ENCODE data around the gene MOB2. TPM values are rescaled to one million over a fixed set of nuclear protein-coding genes. Genes with fewer than 3 reads are reported as not detected.

The MOB2 gene
- total RNA-seq, 2 experiments from 2014 or later: 37.0 to 38.3 TPM

DNA sequence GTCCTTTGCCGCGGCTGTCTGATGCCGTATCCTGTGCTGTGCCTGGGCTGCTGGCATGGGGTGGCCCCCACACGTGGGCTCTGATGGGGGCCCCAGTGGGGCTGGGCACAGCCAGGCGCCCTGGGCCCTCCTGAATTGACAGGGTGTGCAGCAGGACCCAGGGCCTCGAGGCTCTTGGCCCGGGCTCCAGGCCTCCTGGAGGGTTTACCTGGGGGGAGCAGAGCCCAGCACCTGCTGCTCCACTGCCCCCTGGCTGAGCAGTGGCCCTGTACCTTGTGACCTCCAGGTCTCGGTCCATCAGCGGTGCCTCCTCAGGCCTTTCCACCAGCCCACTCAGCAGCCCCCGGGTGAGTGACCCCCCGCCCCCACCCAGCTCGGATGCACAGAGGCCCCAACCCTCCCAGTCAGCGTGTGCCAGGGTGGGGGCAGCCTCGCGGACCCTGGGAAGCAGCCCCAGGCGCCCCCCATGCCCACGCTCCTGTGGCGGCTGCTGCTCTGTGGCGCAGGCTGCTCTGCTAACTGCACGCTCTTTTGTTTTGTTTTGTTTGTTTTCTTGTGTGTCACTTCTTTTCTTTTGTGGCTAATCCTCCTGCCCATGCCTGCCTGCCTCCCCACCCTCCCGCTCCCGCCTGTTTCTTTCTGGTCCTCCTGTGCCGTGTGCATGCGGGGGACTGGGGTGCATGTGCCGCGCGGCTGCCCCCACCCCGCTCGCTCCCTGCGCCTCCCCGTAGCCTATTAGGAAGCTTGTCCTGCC, 36.9 kb downstream of the MOB2 start:
- Histone ChIP-seq H3K36me3 (ENCODE audit: insufficient read depth, low read length) (no peaks in the 10 kb centered on the region), H3K27me3 (ENCODE audit: control insufficient read depth in 1 of 2, insufficient read depth in 2 of 2, low read length in 2 of 2) (no peaks in the 10 kb centered on the region), H3K9me3 (ENCODE audit: control insufficient read depth in 1 of 2, insufficient read depth in 1 of 2, low read length in 2 of 2) (no peaks in the 10 kb centered on the region), H3K27ac (ENCODE audit: low read depth in 1 of 2, low read length in 2 of 2) (no peak overlapping the region), H3K4me1 (ENCODE audit: insufficient read depth, low read length) (peaks cover 10% of the 10 kb centered on the region), H3K4me3 (ENCODE audit: low read length) (no peak overlapping the region)
- ChIA-PET CTCF (no interaction called here), POLR2A (interaction anchor here (0.6 kb wide), 1 partner anchor 10 kb away, joined by 4 read pairs; no protein-coding TSS in a partner anchor)
- TF ChIP-seq CTCF (IDR thresholded peaks at IDR 0.05): no peak
- Mint-ChIP-seq H3K9me3 (no peaks in the 10 kb centered on the region), H3K4me1 (ENCODE audit: low read depth) (no peaks in the 10 kb centered on the region), H3K36me3 (ENCODE audit: low read depth) (no peaks in the 10 kb centered on the region), H3K27ac (no peak overlapping the region), H3K27me3 (no peaks in the 10 kb centered on the region), H3K4me3 (no peak overlapping the region)
- intact Hi-C loops (cut with DNase I, micrococcal nuclease): loop anchor here in 1 of 2 experiments (5.0 kb wide), 1 partner anchor 123 kb away; the partner anchor contains the start of gene DUSP8
- DNase-seq: no peak
- ATAC-seq (ENCODE audit: poor library complexity): no peak

GRCh38 chr11:1448882-1449281, 37.7 kb downstream of the MOB2 start:
- no peaks in the 10 kb centered on the region for H3K36me3 Mint-ChIP-seq (ENCODE audit: low read depth)
- intact Hi-C loops (cut with DNase I, micrococcal nuclease): no loop called here
- no peak for TF ChIP-seq CTCF (IDR thresholded peaks at IDR 0.05)
- no peak overlapping the region for H3K4me3 ChIP-seq (ENCODE audit: low read length)
- DNase-seq: no peak
- no peaks in the 10 kb centered on the region for H3K27me3 ChIP-seq (ENCODE audit: control insufficient read depth in 1 of 2, insufficient read depth in 2 of 2, low read length in 2 of 2)
- H3K9me3 Mint-ChIP-seq: no peaks in the 10 kb centered on the region
- no peaks in the 10 kb centered on the region for H3K27me3 Mint-ChIP-seq
- peaks cover 10% of the 10 kb centered on the region for H3K4me1 ChIP-seq (ENCODE audit: insufficient read depth, low read length)
- no peak overlapping the region for H3K27ac Mint-ChIP-seq
- H3K9me3 ChIP-seq (ENCODE audit: control insufficient read depth in 1 of 2, insufficient read depth in 1 of 2, low read length in 2 of 2): peaks cover 0 to 3% of the 10 kb centered on the region in 2 experiments
- no peaks in the 10 kb centered on the region for H3K36me3 ChIP-seq (ENCODE audit: insufficient read depth, low read length)
- no peak overlapping the region for H3K27ac ChIP-seq (ENCODE audit: low read depth in 1 of 2, low read length in 2 of 2)
- ATAC-seq (ENCODE audit: poor library complexity): no peak
- H3K4me1 Mint-ChIP-seq (ENCODE audit: low read depth): no peaks in the 10 kb centered on the region
- ChIA-PET POLR2A (no interaction called here), CTCF (no interaction called here)
- no peak overlapping the region for H3K4me3 Mint-ChIP-seq

DNA sequence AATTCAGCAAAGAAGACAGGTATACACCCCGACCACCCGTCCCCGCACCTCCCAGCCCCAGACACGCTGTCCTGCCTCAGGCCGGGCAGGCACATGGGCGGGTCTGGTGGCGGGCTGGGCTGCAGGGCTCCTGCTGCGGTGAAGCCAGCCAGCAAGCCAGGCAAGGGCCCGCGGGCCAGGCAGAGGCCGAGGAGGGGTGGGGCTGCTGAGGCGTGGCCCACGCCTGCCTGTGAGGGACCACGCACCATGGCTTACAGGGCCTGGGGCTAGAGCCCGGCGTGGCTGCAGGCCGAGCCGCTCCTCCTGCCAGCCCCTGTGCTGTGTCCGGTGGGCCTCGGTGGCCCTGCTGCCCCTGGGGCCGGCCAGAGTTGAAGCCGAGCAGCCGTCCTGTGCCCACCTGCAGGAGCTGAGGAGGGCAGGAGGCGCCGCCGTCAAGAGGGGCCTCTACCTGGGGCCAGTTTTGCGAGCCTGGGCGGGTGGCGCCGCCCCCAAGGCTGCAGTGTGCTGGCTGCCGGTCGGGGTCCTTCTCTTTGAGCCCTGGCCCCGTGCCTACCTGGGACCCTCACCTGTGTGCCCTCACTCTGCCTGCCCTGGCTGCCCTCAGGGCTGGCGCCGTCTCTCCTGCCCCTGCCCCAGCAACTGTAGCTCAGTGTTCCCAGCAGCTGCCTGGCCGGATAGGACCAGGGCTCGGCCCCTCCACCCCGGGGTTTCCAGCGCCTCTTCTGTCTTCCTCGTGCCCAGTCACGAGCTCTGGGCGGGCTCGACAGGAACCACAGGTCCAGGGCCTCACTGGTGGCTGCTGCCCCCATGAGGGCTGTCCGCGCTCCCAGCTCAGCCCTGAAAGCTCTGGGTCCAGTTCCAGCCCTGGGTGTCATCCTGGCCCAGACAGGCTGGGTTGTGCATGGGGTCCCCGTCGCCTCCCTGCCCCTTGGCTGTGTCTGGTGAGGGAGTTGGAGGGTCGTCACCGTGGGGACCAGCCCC, 38.4 kb downstream of the MOB2 start:
- H3K36me3 Mint-ChIP-seq (ENCODE audit: low read depth): no peaks in the 10 kb centered on the region
- no peak overlapping the region for H3K4me3 ChIP-seq (ENCODE audit: low read length)
- no peak for DNase-seq
- no peak for ATAC-seq (ENCODE audit: poor library complexity)
- intact Hi-C loops (cut with DNase I, micrococcal nuclease): no loop called here
- peaks cover 0 to 4% of the 10 kb centered on the region in 2 experiments for H3K9me3 ChIP-seq (ENCODE audit: control insufficient read depth in 1 of 2, insufficient read depth in 1 of 2, low read length in 2 of 2)
- CTCF ChIA-PET: no interaction called here
- TF ChIP-seq CTCF (IDR thresholded peaks at IDR 0.05): no peak
- POLR2A ChIA-PET: no interaction called here
- H3K4me3 Mint-ChIP-seq: no peak overlapping the region
- H3K27ac ChIP-seq (ENCODE audit: low read depth in 1 of 2, low read length in 2 of 2): no peak overlapping the region
- H3K9me3 Mint-ChIP-seq: no peaks in the 10 kb centered on the region
- no peaks in the 10 kb centered on the region for H3K36me3 ChIP-seq (ENCODE audit: insufficient read depth, low read length)
- H3K4me1 ChIP-seq (ENCODE audit: insufficient read depth, low read length): peaks cover 2% of the 10 kb centered on the region
- H3K27ac Mint-ChIP-seq: no peak overlapping the region
- H3K4me1 Mint-ChIP-seq (ENCODE audit: low read depth): no peaks in the 10 kb centered on the region
- no peaks in the 10 kb centered on the region for H3K27me3 Mint-ChIP-seq
- no peaks in the 10 kb centered on the region for H3K27me3 ChIP-seq (ENCODE audit: control insufficient read depth in 1 of 2, insufficient read depth in 2 of 2, low read length in 2 of 2)
